ENCODE measurements around the gene KLHDC3. TPM values are rescaled to one million over a fixed set of nuclear protein-coding genes. Genes with fewer than 3 reads are reported as not detected.

Gene KLHDC3
- total RNA-seq, 1 donor from 2014 or later: 76.6 TPM

GRCh38 chr6:43001843-43002242, 12.2 kb upstream of the KLHDC3 start:
- H3K27me3 Mint-ChIP-seq (ENCODE audit: insufficient read depth): no peaks in the 10 kb centered on the region

DNA sequence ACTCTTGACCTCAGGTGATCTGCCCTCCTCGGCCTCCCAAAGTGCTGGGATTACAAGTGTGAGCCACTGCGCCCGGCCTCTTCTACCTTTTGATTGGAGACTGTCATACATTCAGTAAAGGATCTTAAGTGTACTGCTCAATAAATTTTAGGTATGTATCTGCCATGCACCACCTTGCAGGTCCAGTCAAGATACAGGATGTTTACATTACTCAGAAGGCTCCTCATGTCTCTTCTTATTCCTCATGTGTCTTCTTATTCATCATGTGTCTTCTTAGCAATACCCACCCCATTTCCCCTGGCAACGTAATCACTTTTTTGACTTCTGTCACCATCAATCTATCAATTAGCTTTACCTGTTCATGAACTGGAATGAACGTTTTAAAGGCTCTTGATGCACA, 8.2 kb upstream of the KLHDC3 start:
- H3K36me3 Mint-ChIP-seq (ENCODE audit: low read depth): peaks cover 22% of the 10 kb centered on the region
- intact Hi-C loops (cut with micrococcal nuclease): no loop called here

More at GRCh38 chr6:43001843-43002242, 12.2 kb upstream of the KLHDC3 start:
- no peak overlapping the region for H3K27ac Mint-ChIP-seq
- no peak for DNase-seq (ENCODE audit: low spot score)
- no peak overlapping the region for H3K4me3 Mint-ChIP-seq
- intact Hi-C loops (cut with micrococcal nuclease): no loop called here
- no peaks in the 10 kb centered on the region for H3K4me1 Mint-ChIP-seq (ENCODE audit: low read depth)
- peaks cover 8% of the 10 kb centered on the region for H3K36me3 Mint-ChIP-seq (ENCODE audit: low read depth)
- no peaks in the 10 kb centered on the region for H3K9me3 Mint-ChIP-seq

GRCh38 chr6:43006251-43006650, 7.8 kb upstream of the KLHDC3 start:
- Mint-ChIP-seq H3K4me3 (no peak overlapping the region), H3K27me3 (ENCODE audit: insufficient read depth) (no peaks in the 10 kb centered on the region), H3K4me1 (ENCODE audit: low read depth) (no peaks in the 10 kb centered on the region), H3K27ac (no peak overlapping the region), H3K9me3 (no peaks in the 10 kb centered on the region), H3K36me3 (ENCODE audit: low read depth) (peaks cover 22% of the 10 kb centered on the region)
- DNase-seq (ENCODE audit: low spot score): no peak
- intact Hi-C loops (cut with micrococcal nuclease): no loop called here

More for the DNA sequence above, 8.2 kb upstream of the KLHDC3 start:
- H3K27me3 Mint-ChIP-seq (ENCODE audit: insufficient read depth): no peaks in the 10 kb centered on the region
- no peaks in the 10 kb centered on the region for H3K4me1 Mint-ChIP-seq (ENCODE audit: low read depth)
- no peak for DNase-seq (ENCODE audit: low spot score)
- no peak overlapping the region for H3K27ac Mint-ChIP-seq
- no peak overlapping the region for H3K4me3 Mint-ChIP-seq
- H3K9me3 Mint-ChIP-seq: no peaks in the 10 kb centered on the region

- Mint-ChIP-seq H3K27ac (no peak overlapping the region), H3K4me1 (ENCODE audit: low read depth) (peaks cover 3% of the 10 kb centered on the region), H3K9me3 (no peaks in the 10 kb centered on the region), H3K27me3 (ENCODE audit: insufficient read depth) (no peaks in the 10 kb centered on the region), H3K4me3 (no peak overlapping the region), H3K36me3 (ENCODE audit: low read depth) (peaks cover 23% of the 10 kb centered on the region)
- no peak for DNase-seq (ENCODE audit: low spot score)
- intact Hi-C loops (cut with micrococcal nuclease): no loop called here
These were observed 6.9 kb upstream of the KLHDC3 start for GRCh38 chr6:43007126-43007525.

- H3K9me3 Mint-ChIP-seq: no peaks in the 10 kb centered on the region
- peaks cover 16% of the 10 kb centered on the region for H3K4me1 Mint-ChIP-seq (ENCODE audit: low read depth)
- H3K27me3 Mint-ChIP-seq (ENCODE audit: insufficient read depth): peaks cover 2% of the 10 kb centered on the region
- peaks cover 35% of the 10 kb centered on the region for H3K36me3 Mint-ChIP-seq (ENCODE audit: low read depth)
- no peak overlapping the region for H3K27ac Mint-ChIP-seq
- no peak overlapping the region for H3K4me3 Mint-ChIP-seq
- no peak for DNase-seq (ENCODE audit: low spot score)
- intact Hi-C loops (cut with micrococcal nuclease): loop anchor here (1.0 kb wide), 1 partner anchor 134 kb away; no protein-coding TSS in a partner anchor
These were observed 4.9 kb upstream of the KLHDC3 start for GRCh38 chr6:43009124-43009523.

DNA sequence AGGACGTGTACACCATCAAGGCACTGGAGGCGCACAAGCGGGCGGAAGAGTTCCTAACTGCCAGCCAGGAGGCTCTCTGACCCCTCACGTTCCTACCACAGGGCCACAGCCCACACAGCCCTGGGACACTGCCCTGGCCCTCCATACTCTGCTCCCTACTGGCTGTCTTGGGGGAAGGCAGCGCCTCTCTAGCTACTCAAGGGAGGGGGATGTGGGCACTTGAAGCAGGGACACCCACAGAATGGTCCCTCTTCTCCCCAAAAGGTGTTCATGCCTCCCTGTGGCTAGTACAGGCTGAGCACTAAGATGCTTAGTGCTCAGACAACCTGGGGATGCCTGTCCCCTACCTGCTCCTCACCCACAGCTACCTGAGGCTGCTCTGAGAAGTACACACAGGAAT, 2.8 kb upstream of the KLHDC3 start:
- peaks cover 29% of the 10 kb centered on the region for H3K4me1 Mint-ChIP-seq (ENCODE audit: low read depth)
- H3K27ac Mint-ChIP-seq: no peak overlapping the region
- no peak for DNase-seq (ENCODE audit: low spot score)
- H3K27me3 Mint-ChIP-seq (ENCODE audit: insufficient read depth): peaks cover 2% of the 10 kb centered on the region
- H3K36me3 Mint-ChIP-seq (ENCODE audit: low read depth): peaks cover 34% of the 10 kb centered on the region
- H3K9me3 Mint-ChIP-seq: no peaks in the 10 kb centered on the region
- intact Hi-C loops (cut with micrococcal nuclease): loop anchor here (5.0 kb wide), 1 partner anchor 449 kb away; the partner anchor contains the start of gene UBR2
- H3K4me3 Mint-ChIP-seq: no peak overlapping the region

DNA sequence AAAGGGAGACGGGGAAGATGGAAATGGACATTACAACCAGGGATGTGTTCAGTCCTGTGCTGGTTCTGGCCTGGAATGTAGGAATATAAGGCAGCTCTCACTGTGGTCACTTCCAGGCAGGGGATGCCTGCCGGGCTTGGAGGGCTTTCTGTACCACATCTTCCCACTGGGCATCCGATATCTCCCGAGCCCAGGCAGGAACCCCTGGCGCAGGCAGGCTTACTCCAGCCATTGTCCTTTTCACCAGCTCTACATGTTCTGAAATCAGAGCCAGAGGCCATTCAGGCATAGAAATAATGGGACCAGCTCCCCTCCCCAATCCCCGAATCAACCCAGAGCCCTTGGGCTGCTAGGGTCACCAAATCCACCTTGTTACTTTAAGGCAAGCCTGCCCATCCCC, 1.7 kb upstream of the KLHDC3 start:
- H3K9me3 Mint-ChIP-seq: no peaks in the 10 kb centered on the region
- H3K4me3 Mint-ChIP-seq: peak overlapping the region; percentile 93
- H3K27me3 Mint-ChIP-seq (ENCODE audit: insufficient read depth): peaks cover 2% of the 10 kb centered on the region
- H3K36me3 Mint-ChIP-seq (ENCODE audit: low read depth): peaks cover 31% of the 10 kb centered on the region
- peak overlapping the region; percentile 56 for H3K27ac Mint-ChIP-seq
- DNase-seq (ENCODE audit: low spot score): no peak
- peaks cover 33% of the 10 kb centered on the region for H3K4me1 Mint-ChIP-seq (ENCODE audit: low read depth)
- intact Hi-C loops (cut with micrococcal nuclease): loop anchor here (5.0 kb wide), 1 partner anchor 450 kb away; the partner anchor contains the start of gene UBR2

GRCh38 chr6:43013097-43013842, 779 bp upstream of the KLHDC3 start:
- Mint-ChIP-seq H3K36me3 (ENCODE audit: low read depth) (peaks cover 35% of the 10 kb centered on the region), H3K4me1 (ENCODE audit: low read depth) (peaks cover 41% of the 10 kb centered on the region), H3K9me3 (no peaks in the 10 kb centered on the region), H3K27me3 (ENCODE audit: insufficient read depth) (peaks cover 2% of the 10 kb centered on the region), H3K4me3 (peak overlapping the region; percentile 93), H3K27ac (peak overlapping the region; percentile 74)
- intact Hi-C loops (cut with micrococcal nuclease): loop anchor here (1.0 to 5.0 kb wide), 4 partner anchors 8 to 451 kb away; partner anchors contain the start of genes PEX6, PPP2R5D, RRP36 and UBR2
- DNase-seq (ENCODE audit: low spot score): no peak

DNA sequence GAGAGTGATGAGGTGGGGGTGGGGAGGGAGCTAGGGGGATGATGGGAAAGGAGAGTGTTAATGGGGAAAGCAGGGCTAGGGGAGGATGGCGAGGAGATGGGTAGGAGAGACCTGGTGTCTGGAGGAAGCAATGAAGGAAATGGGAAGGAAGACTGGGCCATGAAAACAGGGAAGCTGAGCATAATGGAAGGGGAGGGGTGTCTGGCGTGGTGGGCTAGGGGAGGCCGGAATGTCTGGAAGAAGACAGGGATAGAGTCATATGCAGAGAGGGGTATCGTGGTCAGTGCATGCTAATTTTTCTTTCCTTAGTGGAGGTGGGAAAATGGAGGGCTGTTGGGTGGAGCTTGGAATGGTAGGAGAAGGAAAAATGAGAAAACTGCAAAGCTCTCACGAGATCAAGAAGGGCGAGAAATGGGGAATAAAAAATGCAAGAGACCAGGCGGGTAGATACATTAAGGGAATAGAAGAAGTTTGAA, 423 bp downstream of the KLHDC3 start:
- Mint-ChIP-seq H3K27me3 (ENCODE audit: insufficient read depth) (peaks cover 2% of the 10 kb centered on the region), H3K36me3 (ENCODE audit: low read depth) (peaks cover 32% of the 10 kb centered on the region), H3K4me3 (peak overlapping the region; percentile 93), H3K27ac (peak overlapping the region; percentile 78), H3K9me3 (no peaks in the 10 kb centered on the region), H3K4me1 (ENCODE audit: low read depth) (peaks cover 46% of the 10 kb centered on the region)
- DNase-seq (ENCODE audit: low spot score): no peak
- intact Hi-C loops (cut with micrococcal nuclease): loop anchor here (1.0 to 5.0 kb wide), 9 partner anchors 39 to 615 kb away; partner anchors contain the start of genes ABCC10, CNPY3, CUL7 and GTPBP2

DNA sequence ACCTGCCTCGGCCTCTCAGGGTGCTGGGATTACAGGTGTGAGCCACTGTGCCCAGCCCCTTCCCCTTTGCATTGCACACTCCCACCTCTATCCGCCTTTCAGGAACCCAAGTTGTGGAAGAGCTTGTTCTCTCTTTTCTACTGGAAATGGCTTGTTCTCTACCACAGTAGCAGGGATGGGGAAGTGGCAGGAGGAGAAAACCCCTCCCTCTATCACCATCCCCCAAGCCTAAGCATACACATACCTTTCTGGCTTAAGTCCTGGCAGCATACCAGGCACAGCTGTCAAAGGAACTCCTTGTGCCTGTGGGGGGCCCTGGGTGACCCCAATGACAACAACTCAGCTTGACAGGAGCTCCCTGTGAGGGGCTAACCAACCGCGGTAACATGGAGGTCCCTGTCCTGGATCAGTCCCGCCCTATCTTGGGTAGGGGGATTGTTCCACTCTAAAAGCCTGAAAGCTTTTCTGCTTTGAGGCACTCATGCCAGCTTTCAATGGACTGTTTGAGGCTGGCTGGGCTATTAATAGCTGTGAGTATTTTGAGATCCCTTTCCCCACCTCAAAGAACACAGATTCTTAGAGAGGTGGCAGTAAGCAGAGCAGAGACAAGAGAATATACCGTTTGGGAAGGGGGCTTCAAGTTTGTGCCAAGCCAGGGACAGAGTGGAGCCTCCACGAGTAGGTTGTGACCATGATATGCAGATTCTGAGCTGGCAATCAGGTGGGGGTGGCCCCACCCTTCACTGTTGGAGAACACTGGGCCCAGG, 2.3 kb downstream of the KLHDC3 start:
- Mint-ChIP-seq H3K4me1 (ENCODE audit: low read depth) (peaks cover 53% of the 10 kb centered on the region), H3K36me3 (ENCODE audit: low read depth) (peaks cover 36% of the 10 kb centered on the region), H3K9me3 (no peaks in the 10 kb centered on the region), H3K4me3 (peak overlapping the region; percentile 50), H3K27me3 (ENCODE audit: insufficient read depth) (peaks cover 2% of the 10 kb centered on the region), H3K27ac (peak overlapping the region; percentile 53)
- intact Hi-C loops (cut with micrococcal nuclease): no loop called here
- DNase-seq (ENCODE audit: low spot score): no peak

DNA sequence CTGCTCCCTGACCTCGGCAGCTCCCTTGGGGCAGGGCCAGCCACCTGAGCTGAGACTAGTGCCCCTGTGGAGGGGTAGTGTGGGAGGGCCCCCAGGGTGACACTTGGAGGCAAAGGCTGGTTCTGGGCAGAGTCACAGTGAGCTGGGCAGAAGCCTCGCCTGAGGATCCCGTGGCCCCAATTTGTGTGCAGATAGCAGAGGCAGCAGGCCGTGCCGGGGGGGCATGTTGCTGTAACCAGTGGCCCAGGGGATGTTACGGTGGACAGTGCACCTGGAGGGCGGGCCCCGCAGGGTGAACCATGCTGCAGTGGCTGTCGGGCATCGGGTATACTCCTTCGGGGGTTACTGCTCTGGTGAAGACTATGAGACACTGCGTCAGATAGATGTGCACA, 2.9 kb downstream of the KLHDC3 start:
- Mint-ChIP-seq H3K4me1 (ENCODE audit: low read depth) (peaks cover 52% of the 10 kb centered on the region), H3K4me3 (no peak overlapping the region), H3K27ac (no peak overlapping the region), H3K36me3 (ENCODE audit: low read depth) (peaks cover 36% of the 10 kb centered on the region), H3K27me3 (ENCODE audit: insufficient read depth) (peaks cover 2% of the 10 kb centered on the region), H3K9me3 (no peaks in the 10 kb centered on the region)
- intact Hi-C loops (cut with micrococcal nuclease): no loop called here
- no peak for DNase-seq (ENCODE audit: low spot score)

- H3K9me3 Mint-ChIP-seq: no peaks in the 10 kb centered on the region
- H3K4me3 Mint-ChIP-seq: peak overlapping the region; percentile 79
- H3K27ac Mint-ChIP-seq: peak overlapping the region; percentile 76
- no peaks in the 10 kb centered on the region for H3K27me3 Mint-ChIP-seq (ENCODE audit: insufficient read depth)
- H3K4me1 Mint-ChIP-seq (ENCODE audit: low read depth): peaks cover 41% of the 10 kb centered on the region
- H3K36me3 Mint-ChIP-seq (ENCODE audit: low read depth): peaks cover 25% of the 10 kb centered on the region
- no peak for DNase-seq (ENCODE audit: low spot score)
- intact Hi-C loops (cut with micrococcal nuclease): no loop called here
These were observed 5.1 kb downstream of the KLHDC3 start for GRCh38 chr6:43019152-43019551.
